Mononuclear cell (primary cell): ENCODE measurements around the gene ASB10. TPM values are rescaled to one million over a fixed set of nuclear protein-coding genes. Genes with fewer than 3 reads are reported as not detected.

Experiments used
- H3K27me3 ChIP-seq: 2 replicates; pipeline ENCODE4 v1.6.0; 2011; ENCODE audit warnings: low read length, control low read depth; ENCODE audit not compliant: insufficient read depth
- H3K4me1 ChIP-seq: 2 replicates; pipeline ENCODE4 v1.5.1; 2011; ENCODE audit warnings: mild to moderate bottlenecking, low read length, control low read depth; ENCODE audit not compliant: insufficient read depth
- H3K4me3 ChIP-seq: 2 replicates; pipeline ENCODE4 v1.5.1; 2011; ENCODE audit warnings: mild to moderate bottlenecking, low read length, moderate library complexity
- H3K9me3 ChIP-seq: 2 replicates; pipeline ENCODE4 v1.5.1; 2011; ENCODE audit warnings: low read depth, mild to moderate bottlenecking, control low read depth, low read length
- total RNA-seq: library from RNA; depleted of rRNA; stranded (reverse); fragments of >200 nt; gene quantifications from one replicate; pipeline ENCODE4 v1.2.3, GENCODE V29; 2012

Gene ASB10
- total RNA-seq, 1 donor, result not detected

- Histone ChIP-seq H3K9me3 (no peaks in the 10 kb centered on the region), H3K4me1 (no peaks in the 10 kb centered on the region), H3K4me3 (no peak overlapping the region), H3K27me3 (no peaks in the 10 kb centered on the region)
Observed at GRCh38 chr7:151141855-151142685, 45.0 kb downstream of the ASB10 start.

- Histone ChIP-seq H3K4me3 (no peak overlapping the region), H3K27me3 (no peaks in the 10 kb centered on the region), H3K9me3 (no peaks in the 10 kb centered on the region), H3K4me1 (no peaks in the 10 kb centered on the region)
Observed at GRCh38 chr7:151141311-151141854, 45.7 kb downstream of the ASB10 start.

GRCh38 chr7:151140826-151141225, 46.2 kb downstream of the ASB10 start:
- Histone ChIP-seq H3K4me1 (no peaks in the 10 kb centered on the region), H3K27me3 (no peaks in the 10 kb centered on the region), H3K9me3 (no peaks in the 10 kb centered on the region), H3K4me3 (no peak overlapping the region)

- no peaks in the 10 kb centered on the region for H3K4me1 ChIP-seq
- H3K27me3 ChIP-seq, result no peaks in the 10 kb centered on the region
- no peak overlapping the region for H3K4me3 ChIP-seq
- H3K9me3 ChIP-seq, result no peaks in the 10 kb centered on the region
Observed at GRCh38 chr7:151139791-151140190, 47.3 kb downstream of the ASB10 start.

DNA sequence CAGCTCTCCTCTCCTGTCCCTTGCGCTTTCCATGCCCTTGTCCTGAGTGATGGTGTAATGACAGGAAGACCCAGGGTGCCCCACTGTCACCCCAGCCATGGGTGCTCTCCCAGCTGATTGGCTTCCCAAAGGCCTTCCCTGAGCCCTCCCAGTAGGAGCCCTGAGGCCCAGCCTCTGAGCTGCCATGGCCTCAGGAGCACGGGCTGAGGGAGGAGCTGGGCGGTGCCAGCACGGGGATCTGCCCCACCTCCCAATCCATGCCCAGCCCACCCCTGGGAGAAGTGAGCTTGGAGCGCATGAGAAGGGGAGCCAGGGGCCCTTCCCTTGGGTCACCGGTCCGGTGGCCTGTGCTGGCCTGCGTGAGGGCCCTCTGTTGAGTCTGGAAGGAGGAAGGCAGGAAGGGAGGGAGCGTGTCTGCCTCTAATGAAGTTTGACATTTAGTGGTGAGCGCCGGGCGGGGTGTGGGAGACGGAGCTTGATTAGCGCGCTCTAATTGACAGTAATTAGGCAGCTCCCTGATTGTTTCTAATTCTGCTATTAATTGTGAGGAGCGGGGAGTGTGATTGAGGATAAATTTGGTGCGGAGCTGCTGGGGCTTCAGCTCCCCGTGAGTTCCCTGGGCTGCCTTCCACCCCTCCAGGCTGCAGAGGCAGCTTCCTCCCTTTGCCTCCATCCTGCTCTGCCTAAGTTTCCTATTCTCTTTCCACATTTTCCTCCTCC, 47.8 kb downstream of the ASB10 start:
- Histone ChIP-seq H3K4me1 (no peaks in the 10 kb centered on the region), H3K9me3 (no peaks in the 10 kb centered on the region), H3K27me3 (no peaks in the 10 kb centered on the region), H3K4me3 (no peak overlapping the region)

DNA sequence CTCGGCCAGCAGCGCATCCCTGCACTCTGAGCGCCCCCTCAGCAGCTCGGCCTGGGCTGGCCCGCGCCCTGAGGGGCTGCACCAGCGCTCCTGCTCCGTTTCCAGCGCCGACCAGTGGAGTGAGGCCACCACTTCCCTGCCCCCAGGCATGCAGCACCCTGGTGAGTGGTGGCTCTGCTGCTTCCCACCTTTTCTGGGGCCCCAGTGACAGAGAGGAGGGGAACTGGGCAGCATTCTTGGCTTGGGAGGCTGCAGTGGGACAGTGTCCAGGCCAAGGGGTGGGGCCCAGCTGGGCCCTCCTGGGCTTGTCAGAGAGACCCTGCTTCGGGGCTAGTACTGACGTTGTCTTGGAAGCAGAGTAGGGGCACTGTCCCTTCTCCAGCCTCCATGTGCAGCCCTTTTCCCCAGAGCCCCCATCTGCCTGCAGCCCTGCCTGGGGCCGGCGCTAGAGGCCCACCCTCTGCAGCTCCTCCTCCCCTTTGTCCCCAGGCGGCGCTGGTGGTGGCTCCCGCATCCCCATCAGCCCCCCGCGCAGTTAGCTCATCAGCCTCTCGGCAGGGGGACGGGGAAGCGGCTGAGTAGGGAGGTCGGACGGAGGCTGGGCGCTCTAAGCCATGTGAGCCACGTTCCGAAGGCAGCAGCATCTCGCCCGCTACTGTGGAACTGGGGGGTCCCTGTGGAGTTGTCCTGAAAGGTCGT, 48.7 kb downstream of the ASB10 start:
- Histone ChIP-seq H3K4me3 (no peak overlapping the region), H3K27me3 (no peaks in the 10 kb centered on the region), H3K4me1 (no peaks in the 10 kb centered on the region), H3K9me3 (no peaks in the 10 kb centered on the region)

- Histone ChIP-seq H3K27me3 (no peaks in the 10 kb centered on the region), H3K4me3 (no peak overlapping the region), H3K9me3 (no peaks in the 10 kb centered on the region), H3K4me1 (no peaks in the 10 kb centered on the region)
Observed at GRCh38 chr7:151137791-151138152, 49.3 kb downstream of the ASB10 start.

DNA sequence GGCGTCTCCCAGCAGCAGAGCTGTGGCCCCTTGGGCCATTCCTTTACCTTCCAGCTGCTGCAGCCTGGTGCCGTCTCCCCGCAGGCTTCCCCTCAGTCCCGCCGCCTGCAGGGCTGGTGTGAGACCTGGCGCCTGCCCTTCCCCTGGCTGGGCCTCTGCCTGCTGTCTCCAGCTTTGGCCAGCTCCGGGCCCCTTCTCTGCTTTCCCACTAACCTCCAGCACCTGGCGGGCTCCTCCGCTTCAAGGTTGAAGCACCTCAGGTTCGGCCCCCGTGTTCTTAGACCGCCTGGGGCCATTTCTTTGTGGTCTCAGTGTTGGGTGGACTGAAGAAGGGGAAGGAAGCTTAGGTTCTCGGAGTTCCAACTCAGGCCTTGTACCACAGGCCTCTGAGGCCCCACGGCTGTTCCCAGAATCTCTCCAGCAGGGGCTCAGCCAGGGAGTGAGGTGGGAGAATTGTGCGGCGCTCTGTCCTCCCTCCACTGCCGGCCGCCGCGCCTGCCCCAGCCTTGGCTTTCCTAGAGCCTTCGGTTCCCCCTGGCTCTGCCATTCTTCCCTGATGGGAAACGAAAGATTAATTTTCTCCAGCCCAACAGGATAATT, 49.9 kb downstream of the ASB10 start:
- Histone ChIP-seq H3K9me3 (no peaks in the 10 kb centered on the region), H3K4me3 (no peak overlapping the region), H3K27me3 (no peaks in the 10 kb centered on the region), H3K4me1 (no peaks in the 10 kb centered on the region)

DNA sequence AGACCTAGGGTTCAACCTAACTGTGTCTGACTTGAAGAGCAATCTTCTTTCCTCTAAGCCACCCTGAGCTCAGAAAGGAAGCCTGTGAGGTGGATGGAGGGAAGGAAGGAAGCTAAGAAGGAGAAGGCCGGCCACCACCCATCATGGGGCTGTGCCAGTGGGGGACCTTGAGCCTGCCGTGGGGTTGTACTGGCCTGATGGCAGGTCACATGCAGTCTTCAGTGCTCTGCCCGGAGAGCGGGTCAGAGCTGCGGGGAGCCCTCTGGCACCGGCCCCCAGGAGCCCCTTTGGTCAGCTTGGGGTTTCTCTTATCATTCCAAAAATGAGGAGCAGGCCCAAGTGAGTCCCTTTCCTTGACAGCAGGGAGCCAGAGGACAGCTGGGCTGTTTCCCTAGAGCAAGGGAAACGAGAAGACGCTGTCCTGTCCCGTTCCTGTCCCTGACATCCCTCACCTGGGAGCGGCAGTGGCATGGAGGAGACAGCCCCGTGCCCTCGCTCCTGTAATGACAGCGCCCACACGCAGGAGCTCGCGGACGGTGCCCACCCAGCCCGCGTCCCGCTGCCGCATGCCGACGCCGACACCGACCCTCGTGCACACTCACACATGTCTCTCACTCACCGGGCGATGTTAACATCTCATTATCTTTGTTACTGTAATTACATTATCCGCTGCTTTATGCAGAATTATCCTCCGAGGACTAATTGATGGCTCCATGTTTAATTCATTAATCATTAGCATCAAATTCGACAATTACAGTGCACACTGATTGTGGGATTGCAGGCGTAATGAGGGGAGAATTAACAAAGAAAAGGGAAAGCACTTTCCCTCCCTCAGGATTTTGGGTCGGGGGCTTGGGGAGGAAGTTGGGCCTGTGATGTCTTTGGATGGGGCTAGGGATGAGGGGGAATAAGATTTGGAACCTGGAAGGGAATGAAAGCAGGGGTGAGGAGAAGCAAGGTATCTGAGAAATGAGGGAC, 50.9 kb downstream of the ASB10 start:
- no peaks in the 10 kb centered on the region for H3K9me3 ChIP-seq
- no peaks in the 10 kb centered on the region for H3K4me1 ChIP-seq
- no peak overlapping the region for H3K4me3 ChIP-seq
- no peaks in the 10 kb centered on the region for H3K27me3 ChIP-seq

- no peak overlapping the region for H3K4me3 ChIP-seq
- H3K4me1 ChIP-seq, result no peaks in the 10 kb centered on the region
- no peaks in the 10 kb centered on the region for H3K27me3 ChIP-seq
- no peaks in the 10 kb centered on the region for H3K9me3 ChIP-seq
Observed at GRCh38 chr7:151135525-151135845, 51.6 kb downstream of the ASB10 start.

- H3K9me3 ChIP-seq, result no peaks in the 10 kb centered on the region
- H3K27me3 ChIP-seq, result no peaks in the 10 kb centered on the region
- H3K4me1 ChIP-seq, result no peaks in the 10 kb centered on the region
- H3K4me3 ChIP-seq, result no peak overlapping the region
Observed at GRCh38 chr7:151134743-151135524, 52.1 kb downstream of the ASB10 start.

- no peaks in the 10 kb centered on the region for H3K9me3 ChIP-seq
- H3K4me1 ChIP-seq, result no peaks in the 10 kb centered on the region
- H3K27me3 ChIP-seq, result no peaks in the 10 kb centered on the region
- no peak overlapping the region for H3K4me3 ChIP-seq
Observed at GRCh38 chr7:151133986-151134742, 52.9 kb downstream of the ASB10 start.
